ENCODE data around the gene CCDC27.

Gene CCDC27

DNA sequence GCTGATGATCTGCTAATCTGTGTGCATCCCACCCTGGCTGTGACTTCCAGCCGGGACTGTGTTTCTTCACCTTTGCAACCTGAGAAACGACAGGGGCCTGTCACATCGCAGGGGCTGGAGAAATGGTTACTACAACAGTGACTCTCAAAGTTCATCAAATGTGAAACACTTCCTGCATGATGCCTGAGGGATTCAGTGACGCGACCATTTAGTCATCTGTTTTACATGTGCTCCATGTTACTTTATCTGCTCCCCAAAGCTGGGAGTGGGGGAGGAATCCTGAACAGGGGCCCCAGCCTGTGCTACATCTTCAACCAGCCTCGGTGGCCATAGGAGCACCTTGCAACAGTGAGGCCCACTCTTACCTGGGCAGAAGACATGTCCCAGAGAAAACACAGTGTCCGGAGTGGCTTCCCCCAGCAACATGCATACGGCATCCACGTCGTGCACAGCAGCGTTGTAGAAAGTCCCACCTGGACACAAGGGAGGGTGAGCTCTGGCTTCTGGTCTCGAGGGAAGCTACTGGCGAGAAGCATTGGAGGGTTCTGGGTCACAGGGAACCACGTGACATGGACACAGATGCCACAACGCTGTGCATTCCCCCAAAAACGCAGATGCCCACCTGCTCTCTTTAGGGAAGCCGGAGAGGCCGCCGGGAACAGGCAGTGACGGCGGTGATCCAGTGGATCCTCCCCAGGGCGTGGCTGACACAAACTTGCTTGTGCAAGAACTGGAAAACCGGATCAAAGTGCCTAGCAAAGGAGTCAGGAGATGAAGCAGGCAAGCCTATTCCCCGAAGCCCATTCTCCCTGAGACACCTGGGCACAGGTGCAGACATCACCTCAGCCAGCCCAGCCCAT is 9.6 kb upstream of the CCDC27 start:
- H3K27ac ChIP-seq = no peak overlapping the region
- no peak overlapping the region for H2AFZ ChIP-seq
- no peaks in the 10 kb centered on the region for H3K9me3 ChIP-seq (ENCODE audit: control insufficient read depth, low read length)
- TF ChIP-seq, protein P1, sequence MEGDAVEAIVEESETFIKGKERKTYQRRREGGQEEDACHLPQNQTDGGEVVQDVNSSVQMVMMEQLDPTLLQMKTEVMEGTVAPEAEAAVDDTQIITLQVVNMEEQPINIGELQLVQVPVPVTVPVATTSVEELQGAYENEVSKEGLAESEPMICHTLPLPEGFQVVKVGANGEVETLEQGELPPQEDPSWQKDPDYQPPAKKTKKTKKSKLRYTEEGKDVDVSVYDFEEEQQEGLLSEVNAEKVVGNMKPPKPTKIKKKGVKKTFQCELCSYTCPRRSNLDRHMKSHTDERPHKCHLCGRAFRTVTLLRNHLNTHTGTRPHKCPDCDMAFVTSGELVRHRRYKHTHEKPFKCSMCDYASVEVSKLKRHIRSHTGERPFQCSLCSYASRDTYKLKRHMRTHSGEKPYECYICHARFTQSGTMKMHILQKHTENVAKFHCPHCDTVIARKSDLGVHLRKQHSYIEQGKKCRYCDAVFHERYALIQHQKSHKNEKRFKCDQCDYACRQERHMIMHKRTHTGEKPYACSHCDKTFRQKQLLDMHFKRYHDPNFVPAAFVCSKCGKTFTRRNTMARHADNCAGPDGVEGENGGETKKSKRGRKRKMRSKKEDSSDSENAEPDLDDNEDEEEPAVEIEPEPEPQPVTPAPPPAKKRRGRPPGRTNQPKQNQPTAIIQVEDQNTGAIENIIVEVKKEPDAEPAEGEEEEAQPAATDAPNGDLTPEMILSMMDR (IDR thresholded peaks at IDR 0.05) = no peak
- no peak overlapping the region for H3K4me2 ChIP-seq (ENCODE audit: low read length)
- no peaks in the 10 kb centered on the region for H3K36me3 ChIP-seq (ENCODE audit: control insufficient read depth, insufficient read depth, low read length)
- H3K4me1 ChIP-seq = peaks cover 7% of the 10 kb centered on the region
- H3K9ac ChIP-seq = no peak overlapping the region
- no peak overlapping the region for H3K4me3 ChIP-seq (ENCODE audit: low read depth, low read length)
- H3K79me2 ChIP-seq = no peaks in the 10 kb centered on the region
- H3K27me3 ChIP-seq (ENCODE audit: control insufficient read depth, insufficient read depth, low read length) = no peaks in the 10 kb centered on the region

GRCh38 chr1:3743421-3743820 is 8.8 kb upstream of the CCDC27 start:
- H3K27me3 ChIP-seq (ENCODE audit: control insufficient read depth, insufficient read depth, low read length) = no peaks in the 10 kb centered on the region
- TF ChIP-seq, protein P1 (IDR thresholded peaks at IDR 0.05) = no peak
- H3K4me1 ChIP-seq = peaks cover 7% of the 10 kb centered on the region
- no peaks in the 10 kb centered on the region for H3K9me3 ChIP-seq (ENCODE audit: control insufficient read depth, low read length)
- no peak overlapping the region for H3K4me2 ChIP-seq (ENCODE audit: low read length)
- H3K9ac ChIP-seq = no peak overlapping the region
- no peaks in the 10 kb centered on the region for H3K36me3 ChIP-seq (ENCODE audit: control insufficient read depth, insufficient read depth, low read length)
- no peak overlapping the region for H2AFZ ChIP-seq
- H3K4me3 ChIP-seq (ENCODE audit: low read depth, low read length) = no peak overlapping the region
- no peaks in the 10 kb centered on the region for H3K79me2 ChIP-seq
- H3K27ac ChIP-seq = no peak overlapping the region

DNA sequence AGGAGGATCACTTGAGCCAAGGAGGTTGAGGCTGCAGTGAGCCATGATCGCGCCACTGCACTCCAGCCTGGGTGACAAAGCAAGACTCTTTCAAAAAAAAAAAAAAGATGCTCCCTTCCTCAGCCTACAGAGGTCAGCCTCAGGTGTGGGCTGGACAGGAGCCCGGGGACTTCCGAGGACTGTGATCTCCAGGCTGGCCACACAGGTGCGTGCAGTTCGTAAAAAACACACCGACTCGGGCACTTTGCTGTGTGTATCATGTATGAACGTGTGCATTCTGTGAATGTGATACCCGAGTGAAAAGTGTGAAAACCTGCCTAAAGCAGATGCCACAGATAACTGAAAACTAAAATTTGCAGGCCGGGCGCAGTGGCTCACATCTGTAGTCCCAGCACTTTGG is 8.4 kb upstream of the CCDC27 start:
- TF ChIP-seq, protein P1 (IDR thresholded peaks at IDR 0.05) = no peak
- Histone ChIP-seq H3K4me3 (ENCODE audit: low read depth, low read length) (no peak overlapping the region), H3K9me3 (ENCODE audit: control insufficient read depth, low read length) (no peaks in the 10 kb centered on the region), H3K36me3 (ENCODE audit: control insufficient read depth, insufficient read depth, low read length) (no peaks in the 10 kb centered on the region), H3K4me1 (peaks cover 7% of the 10 kb centered on the region), H3K27ac (no peak overlapping the region), H3K27me3 (ENCODE audit: control insufficient read depth, insufficient read depth, low read length) (no peaks in the 10 kb centered on the region), H2AFZ (no peak overlapping the region), H3K4me2 (ENCODE audit: low read length) (no peak overlapping the region), H3K9ac (no peak overlapping the region), H3K79me2 (no peaks in the 10 kb centered on the region)

- Histone ChIP-seq H3K27ac (no peak overlapping the region), H3K9ac (no peak overlapping the region), H3K4me3 (ENCODE audit: low read depth, low read length) (no peak overlapping the region), H3K36me3 (ENCODE audit: control insufficient read depth, insufficient read depth, low read length) (no peaks in the 10 kb centered on the region), H3K4me1 (peaks cover 7% of the 10 kb centered on the region), H2AFZ (no peak overlapping the region), H3K79me2 (no peaks in the 10 kb centered on the region), H3K9me3 (ENCODE audit: control insufficient read depth, low read length) (no peaks in the 10 kb centered on the region), H3K4me2 (ENCODE audit: low read length) (no peak overlapping the region), H3K27me3 (ENCODE audit: control insufficient read depth, insufficient read depth, low read length) (no peaks in the 10 kb centered on the region)
- TF ChIP-seq, protein P1 (IDR thresholded peaks at IDR 0.05) = no peak
These were observed 7.6 kb upstream of the CCDC27 start for GRCh38 chr1:3744646-3745045.

GRCh38 chr1:3745071-3745470 is 7.2 kb upstream of the CCDC27 start:
- H3K79me2 ChIP-seq = no peaks in the 10 kb centered on the region
- H2AFZ ChIP-seq = no peak overlapping the region
- H3K4me2 ChIP-seq (ENCODE audit: low read length) = no peak overlapping the region
- H3K27me3 ChIP-seq (ENCODE audit: control insufficient read depth, insufficient read depth, low read length) = no peaks in the 10 kb centered on the region
- H3K9me3 ChIP-seq (ENCODE audit: control insufficient read depth, low read length) = no peaks in the 10 kb centered on the region
- no peak overlapping the region for H3K9ac ChIP-seq
- no peak overlapping the region for H3K27ac ChIP-seq
- H3K4me1 ChIP-seq = peaks cover 4% of the 10 kb centered on the region
- H3K4me3 ChIP-seq (ENCODE audit: low read depth, low read length) = no peak overlapping the region
- H3K36me3 ChIP-seq (ENCODE audit: control insufficient read depth, insufficient read depth, low read length) = no peaks in the 10 kb centered on the region
- TF ChIP-seq, protein P1 (IDR thresholded peaks at IDR 0.05) = no peak
